ENCODE data around the gene PYROXD2.

DNA sequence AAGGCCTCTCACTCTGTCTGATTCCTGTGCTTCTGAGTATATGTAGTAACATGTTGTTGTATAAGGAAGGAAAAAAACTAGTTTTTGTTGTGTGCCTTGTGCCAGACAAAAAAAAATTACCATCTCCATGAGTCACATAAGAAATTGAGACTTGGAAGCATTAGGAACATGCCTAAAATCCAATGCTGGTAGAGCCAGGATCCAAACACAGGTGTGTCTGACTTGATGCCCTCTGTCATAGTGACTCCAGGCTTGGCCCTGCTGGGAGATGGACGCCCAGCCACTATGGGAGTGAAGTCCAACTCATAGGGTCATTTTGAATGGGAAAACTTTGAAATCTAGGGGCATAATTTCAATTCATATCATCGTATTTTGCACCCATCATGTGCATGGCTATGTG, 38.0 kb downstream of the PYROXD2 start:
- TF ChIP-seq, protein P1, sequence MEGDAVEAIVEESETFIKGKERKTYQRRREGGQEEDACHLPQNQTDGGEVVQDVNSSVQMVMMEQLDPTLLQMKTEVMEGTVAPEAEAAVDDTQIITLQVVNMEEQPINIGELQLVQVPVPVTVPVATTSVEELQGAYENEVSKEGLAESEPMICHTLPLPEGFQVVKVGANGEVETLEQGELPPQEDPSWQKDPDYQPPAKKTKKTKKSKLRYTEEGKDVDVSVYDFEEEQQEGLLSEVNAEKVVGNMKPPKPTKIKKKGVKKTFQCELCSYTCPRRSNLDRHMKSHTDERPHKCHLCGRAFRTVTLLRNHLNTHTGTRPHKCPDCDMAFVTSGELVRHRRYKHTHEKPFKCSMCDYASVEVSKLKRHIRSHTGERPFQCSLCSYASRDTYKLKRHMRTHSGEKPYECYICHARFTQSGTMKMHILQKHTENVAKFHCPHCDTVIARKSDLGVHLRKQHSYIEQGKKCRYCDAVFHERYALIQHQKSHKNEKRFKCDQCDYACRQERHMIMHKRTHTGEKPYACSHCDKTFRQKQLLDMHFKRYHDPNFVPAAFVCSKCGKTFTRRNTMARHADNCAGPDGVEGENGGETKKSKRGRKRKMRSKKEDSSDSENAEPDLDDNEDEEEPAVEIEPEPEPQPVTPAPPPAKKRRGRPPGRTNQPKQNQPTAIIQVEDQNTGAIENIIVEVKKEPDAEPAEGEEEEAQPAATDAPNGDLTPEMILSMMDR (IDR thresholded peaks at IDR 0.05; ENCODE audit: low read depth, low read length), result no peak
- TF ChIP-seq EZH2phosphoT487 (IDR thresholded peaks at IDR 0.05; ENCODE audit: low read depth), result no peak
